ENCODE data around the gene HBG2. TPM values are rescaled to one million over a fixed set of nuclear protein-coding genes. Genes with fewer than 3 reads are reported as not detected.

The HBG2 gene
- total and polyA plus RNA-seq, 2 donors from 2014 or later = not detected

- H3K36me3 ChIP-seq (ENCODE audit: control insufficient read depth in 2 of 3, insufficient read depth in 3 of 3, low read length in 3 of 3) = no peaks in the 10 kb centered on the region
- TF ChIP-seq CTCF (IDR thresholded peaks at IDR 0.05; ENCODE audit: borderline replicate concordance, extremely low read depth, insufficient read depth) = no peak
- DNase-seq (no peak), FAIRE-seq (no peak)
- no peaks in the 10 kb centered on the region for H3K9me3 ChIP-seq (ENCODE audit: control insufficient read depth in 2 of 3, insufficient read depth in 1 of 3, low read length in 3 of 3)
- H3K9ac ChIP-seq (ENCODE audit: low read length in 3 of 3) = no peak overlapping the region
- intact Hi-C loops (cut with DNase I) = no loop called here
- H3K4me1 ChIP-seq (ENCODE audit: control insufficient read depth in 2 of 3, insufficient read depth in 2 of 3, low read depth in 1 of 3, low read length in 3 of 3) = peaks cover 0 to 6% (median 0%) of the 10 kb centered on the region in 3 donors
- H3K27me3 ChIP-seq (ENCODE audit: control insufficient read depth, insufficient read depth, low read length) = no peaks in the 10 kb centered on the region
- H3K4me3 ChIP-seq (ENCODE audit: low read length in 3 of 3) = no peak overlapping the region
- H3K27ac ChIP-seq (ENCODE audit: low read depth in 2 of 2, low read length in 2 of 2) = no peak overlapping the region
These were observed 23.5 kb downstream of the HBG2 start for GRCh38 chr11:5231111-5231510.

GRCh38 chr11:5230266-5230665 is 24.3 kb downstream of the HBG2 start:
- H3K36me3 ChIP-seq (ENCODE audit: control insufficient read depth in 2 of 3, insufficient read depth in 3 of 3, low read length in 3 of 3) = no peaks in the 10 kb centered on the region
- no peak overlapping the region for H3K4me3 ChIP-seq (ENCODE audit: low read length in 3 of 3)
- DNase-seq (no peak), FAIRE-seq (no peak)
- no peak overlapping the region for H3K27ac ChIP-seq (ENCODE audit: low read depth in 2 of 2, low read length in 2 of 2)
- intact Hi-C loops (cut with DNase I) = no loop called here
- no peak for TF ChIP-seq CTCF (IDR thresholded peaks at IDR 0.05; ENCODE audit: borderline replicate concordance, extremely low read depth, insufficient read depth)
- H3K4me1 ChIP-seq (ENCODE audit: control insufficient read depth in 2 of 3, insufficient read depth in 2 of 3, low read depth in 1 of 3, low read length in 3 of 3) = peaks cover 0 to 6% (median 0%) of the 10 kb centered on the region in 3 donors
- no peak overlapping the region for H3K9ac ChIP-seq (ENCODE audit: low read length in 3 of 3)
- H3K27me3 ChIP-seq (ENCODE audit: control insufficient read depth, insufficient read depth, low read length) = no peaks in the 10 kb centered on the region
- no peaks in the 10 kb centered on the region for H3K9me3 ChIP-seq (ENCODE audit: control insufficient read depth in 2 of 3, insufficient read depth in 1 of 3, low read length in 3 of 3)

- FAIRE-seq = no peak
These were observed 24.8 kb downstream of the HBG2 start for GRCh38 chr11:5229796-5230195.

More at GRCh38 chr11:5229796-5230195, 24.8 kb downstream of the HBG2 start:
- Histone ChIP-seq H3K36me3 (ENCODE audit: control insufficient read depth in 2 of 3, insufficient read depth in 3 of 3, low read length in 3 of 3) (no peaks in the 10 kb centered on the region), H3K27me3 (ENCODE audit: control insufficient read depth, insufficient read depth, low read length) (no peaks in the 10 kb centered on the region), H3K9ac (ENCODE audit: low read length in 3 of 3) (no peak overlapping the region), H3K9me3 (ENCODE audit: control insufficient read depth in 2 of 3, insufficient read depth in 1 of 3, low read length in 3 of 3) (no peaks in the 10 kb centered on the region), H3K27ac (ENCODE audit: low read depth in 2 of 2, low read length in 2 of 2) (no peak overlapping the region), H3K4me1 (ENCODE audit: control insufficient read depth in 2 of 3, insufficient read depth in 2 of 3, low read depth in 1 of 3, low read length in 3 of 3) (peaks cover 0 to 6% (median 0%) of the 10 kb centered on the region in 3 donors), H3K4me3 (ENCODE audit: low read length in 3 of 3) (no peak overlapping the region)
- no peak for DNase-seq
- intact Hi-C loops (cut with DNase I) = no loop called here
- TF ChIP-seq CTCF (IDR thresholded peaks at IDR 0.05; ENCODE audit: borderline replicate concordance, extremely low read depth, insufficient read depth) = no peak
